Measurements from ENCODE around the gene PCSK4. TPM values are rescaled to one million over a fixed set of nuclear protein-coding genes. Genes with fewer than 3 reads are reported as not detected.

The PCSK4 gene
- total and polyA plus RNA-seq, 9 of the 15 experiments (the other 6 are each of a cell fraction or from before 2014, with no cell fraction given) = 0.01 to 9.1 (median 2.1) TPM; not detected in 1

- TF ChIP-seq FOXJ3 (CRISPR knock-in tag; IDR thresholded peaks at IDR 0.05) (no peak), ZNF764 (CRISPR knock-in tag; IDR thresholded peaks at IDR 0.05; ENCODE audit: low read depth) (peak; percentile 89), NCOA6 (IDR thresholded peaks at IDR 0.05) (no peak), ZNF561 (CRISPR knock-in tag; conservative IDR thresholded peaks at IDR 0.05) (no peak), ATF3 (IDR thresholded peaks at IDR 0.05) (no peak; the same call in 1 of the 2 replicates), ATF3 (CRISPR knock-in tag; conservative IDR thresholded peaks at IDR 0.05) (peak; percentile 85), CBX3 (IDR thresholded peaks at IDR 0.05; ENCODE audit: borderline replicate concordance in 1 of 2, low read length in 2 of 2) (no peak), HDAC1 (IDR thresholded peaks at IDR 0.05) (peak in 1 of 2 experiments; percentile 82; a peak in 2 of 4 replicates), U2AF2 (optimal IDR thresholded peaks at IDR 0.05; ENCODE audit: low read depth, low read length) (no peak), IRF1 (CRISPR knock-in tag; IDR thresholded peaks at IDR 0.05; ENCODE audit: borderline replicate concordance) (no peak), JUNB (CRISPR knock-in tag; conservative IDR thresholded peaks at IDR 0.05) (no peak), L3MBTL2 (IDR thresholded peaks at IDR 0.05) (peak; percentile 88), STAT5A (IDR thresholded peaks at IDR 0.05; ENCODE audit: borderline replicate concordance, low read length) (no peak), PKNOX1 (IDR thresholded peaks at IDR 0.05) (peak; percentile 97), HEY1 (CRISPR knock-in tag; IDR thresholded peaks at IDR 0.05; ENCODE audit: borderline replicate concordance) (no peak), ZNF174 (CRISPR knock-in tag; IDR thresholded peaks at IDR 0.05) (no peak), PHTF2 (CRISPR knock-in tag; IDR thresholded peaks at IDR 0.05) (no peak), ZNF146 (CRISPR knock-in tag; IDR thresholded peaks at IDR 0.05; ENCODE audit: unreplicated experiment) (no peak), ELF4 (CRISPR knock-in tag; IDR thresholded peaks at IDR 0.05) (no peak), MYNN (IDR thresholded peaks at IDR 0.05) (no peak), MYNN (CRISPR knock-in tag; IDR thresholded peaks at IDR 0.05) (no peak), SAFB2 (IDR thresholded peaks at IDR 0.05; ENCODE audit: borderline replicate concordance, low read depth, low read length, severe bottlenecking) (no peak), DEAF1 (CRISPR knock-in tag; IDR thresholded peaks at IDR 0.05) (no peak), IRF9 (tag; IDR thresholded peaks at IDR 0.05) (no peak), HDAC8 (tag; IDR thresholded peaks at IDR 0.05) (no peak)
Observed at GRCh38 chr19:1478934-1479707, 11.0 kb downstream of the PCSK4 start, which contains the start of gene C19orf25 (continued).
